Mucosa of descending colon (tissue), 3 donors: ENCODE data around the gene IRF8. TPM values are rescaled to one million over a fixed set of nuclear protein-coding genes. Genes with fewer than 3 reads are reported as not detected.

Source experiments
- ATAC-seq: fragments of 200-7000 bp; cut with Tn5 transposase; one replicate; pipeline ENCODE4 v1.9.1; 2020; ENCODE audit warnings: mild to moderate bottlenecking, moderate library complexity
- DNase-seq, 3 donors: peaks; one replicate each; pipeline ENCODE4 v3.0.0-alpha.2; 2020
- H3K36me3 ChIP-seq: fragments of 200-600 bp; one replicate; pipeline ENCODE4 v1.8.0; 2021; ENCODE audit warnings: low read depth, mild to moderate bottlenecking
- H3K4me1 ChIP-seq: fragments of 200-600 bp; one replicate; pipeline ENCODE4 v1.8.0; 2021; ENCODE audit warnings: low read depth, mild to moderate bottlenecking
- H3K4me3 ChIP-seq: fragments of 200-600 bp; one replicate; pipeline ENCODE4 v1.8.0; 2021; ENCODE audit warnings: mild to moderate bottlenecking
- H3K9me3 ChIP-seq: fragments of 200-600 bp; one replicate; pipeline ENCODE4 v1.8.0; 2021; ENCODE audit warnings: mild to moderate bottlenecking
- CTCF ChIP-seq: fragments of 200-600 bp; IDR thresholded peaks from one replicate; pipeline ENCODE4 v1.8.0; 2022; ENCODE audit warnings: antibody characterized with exemption, mild to moderate bottlenecking
- intact Hi-C, 2 donors: fragments of 100-400 bp; cut with DNase I in 1 of 2; cut with micrococcal nuclease in 1 of 2; formaldehyde crosslinking; loops; one replicate each; pipeline versions ENCODE4 v1.11.0 to v1.11.1; 2022; cut with DNase I, micrococcal nuclease
- total RNA-seq, 3 donors: library from RNA; stranded (reverse); fragmentation: NEBNext Ultra II Directional in 2 of 3; extraction: Animal tissue kit (Norgen Biotek cat#: 25700) in 2 of 3; gene quantifications; one replicate each; pipeline versions ENCODE4 v1.2.1 to v1.2.4, GENCODE V29; 2021 to 2023
- donor health status: DM: no; HTN: no; CAD: no; lungs with moderate emphysema.
- donor health status: DM: no; HTN: no; CAD: no.
- donor health status: DM: no; HTN: yes; CAD: no.

The IRF8 gene
- total RNA-seq, 3 donors from 2014 or later = 28.8 to 55.8 (median 36.5) TPM

- no peak for TF ChIP-seq CTCF
- no peaks in the 10 kb centered on the region for H3K9me3 ChIP-seq
- intact Hi-C loops = no loop called here
- no peak overlapping the region for H3K4me3 ChIP-seq
- DNase-seq (no peak), ATAC-seq (no peak)
- H3K36me3 ChIP-seq = no peaks in the 10 kb centered on the region
- H3K4me1 ChIP-seq = no peaks in the 10 kb centered on the region
Observed at GRCh38 chr16:85882181-85882810, 16.7 kb upstream of the IRF8 start.

- no peak for TF ChIP-seq CTCF
- Histone ChIP-seq H3K9me3 (no peaks in the 10 kb centered on the region), H3K4me1 (no peaks in the 10 kb centered on the region), H3K4me3 (no peak overlapping the region), H3K36me3 (no peaks in the 10 kb centered on the region)
- no peak for DNase-seq
- intact Hi-C loops = no loop called here
- ATAC-seq = peak; percentile 14
Observed at GRCh38 chr16:85883813-85884212, 15.1 kb upstream of the IRF8 start.

GRCh38 chr16:85884808-85885463, 14.0 kb upstream of the IRF8 start:
- DNase-seq (no peak), ATAC-seq (no peak)
- TF ChIP-seq CTCF = no peak
- no peaks in the 10 kb centered on the region for H3K9me3 ChIP-seq
- H3K4me3 ChIP-seq = no peak overlapping the region
- H3K4me1 ChIP-seq = no peaks in the 10 kb centered on the region
- H3K36me3 ChIP-seq = no peaks in the 10 kb centered on the region
- intact Hi-C loops = no loop called here

- DNase-seq (no peak), ATAC-seq (no peak)
- Histone ChIP-seq H3K9me3 (no peaks in the 10 kb centered on the region), H3K36me3 (no peaks in the 10 kb centered on the region), H3K4me1 (no peaks in the 10 kb centered on the region), H3K4me3 (no peak overlapping the region)
- TF ChIP-seq CTCF = no peak
- intact Hi-C loops = no loop called here
Observed at GRCh38 chr16:85885537-85885936, 13.4 kb upstream of the IRF8 start.

GRCh38 chr16:85888405-85889331, 10.3 kb upstream of the IRF8 start:
- intact Hi-C loops = no loop called here
- H3K4me3 ChIP-seq = no peak overlapping the region
- H3K4me1 ChIP-seq = peaks cover 7% of the 10 kb centered on the region
- ATAC-seq = no peak
- no peak for TF ChIP-seq CTCF
- DNase-seq = no peak
- no peaks in the 10 kb centered on the region for H3K36me3 ChIP-seq
- no peaks in the 10 kb centered on the region for H3K9me3 ChIP-seq
